Ishikawa (cell line): ENCODE data around the gene BCL2L12.

ENCODE experiments used
- CEBPB ChIP-seq: IDR thresholded peaks from 2 replicates; pipeline ENCODE4 v1.6.1; 2012
- CREB1 ChIP-seq: IDR thresholded peaks from 2 replicates; pipeline ENCODE4 v1.6.1; 2012; ENCODE audit warnings: low read depth
- EGR1 ChIP-seq: IDR thresholded peaks from 2 replicates; pipeline ENCODE4 v1.6.1; 2012
- EP300 ChIP-seq: IDR thresholded peaks from 2 replicates; pipeline ENCODE4 v1.6.1; 2012; ENCODE audit warnings: borderline replicate concordance
- FOXM1 ChIP-seq: IDR thresholded peaks from 2 replicates; pipeline ENCODE4 v1.6.1; 2012; ENCODE audit warnings: low read depth, borderline replicate concordance
- NFIC ChIP-seq: IDR thresholded peaks from 2 replicates; pipeline ENCODE4 v1.6.1; 2012
- RAD21 ChIP-seq: IDR thresholded peaks from 2 replicates; pipeline ENCODE4 v1.6.1; 2012; ENCODE audit warnings: low read depth
- TAF1 ChIP-seq: IDR thresholded peaks from 2 replicates; pipeline ENCODE4 v1.6.1; 2012; ENCODE audit warnings: low read depth, mild to moderate bottlenecking
- TCF12 ChIP-seq: IDR thresholded peaks from 2 replicates; pipeline ENCODE4 v1.6.1; 2012; ENCODE audit warnings: low read depth
- TEAD4 ChIP-seq: IDR thresholded peaks from 2 replicates; pipeline ENCODE4 v1.6.1; 2012
- YY1 ChIP-seq: IDR thresholded peaks from 2 replicates; pipeline ENCODE4 v1.6.1; 2012; ENCODE audit warnings: low read depth
- ZBTB7A ChIP-seq: IDR thresholded peaks from 2 replicates; pipeline ENCODE4 v1.6.1; 2012; ENCODE audit warnings: low read depth
- TF ChIP-seq, protein P1 (sequence below): IDR thresholded peaks from 2 replicates; pipeline ENCODE4 v1.6.1; 2012; ENCODE audit warnings: low read depth, mild to moderate bottlenecking
- TF ChIP-seq, protein P2 (sequence below): IDR thresholded peaks from 2 replicates; pipeline ENCODE4 v1.6.1; 2012
- TF ChIP-seq, protein P3 (sequence below): IDR thresholded peaks from 2 replicates; pipeline ENCODE4 v1.6.1; 2012

Gene BCL2L12

DNA sequence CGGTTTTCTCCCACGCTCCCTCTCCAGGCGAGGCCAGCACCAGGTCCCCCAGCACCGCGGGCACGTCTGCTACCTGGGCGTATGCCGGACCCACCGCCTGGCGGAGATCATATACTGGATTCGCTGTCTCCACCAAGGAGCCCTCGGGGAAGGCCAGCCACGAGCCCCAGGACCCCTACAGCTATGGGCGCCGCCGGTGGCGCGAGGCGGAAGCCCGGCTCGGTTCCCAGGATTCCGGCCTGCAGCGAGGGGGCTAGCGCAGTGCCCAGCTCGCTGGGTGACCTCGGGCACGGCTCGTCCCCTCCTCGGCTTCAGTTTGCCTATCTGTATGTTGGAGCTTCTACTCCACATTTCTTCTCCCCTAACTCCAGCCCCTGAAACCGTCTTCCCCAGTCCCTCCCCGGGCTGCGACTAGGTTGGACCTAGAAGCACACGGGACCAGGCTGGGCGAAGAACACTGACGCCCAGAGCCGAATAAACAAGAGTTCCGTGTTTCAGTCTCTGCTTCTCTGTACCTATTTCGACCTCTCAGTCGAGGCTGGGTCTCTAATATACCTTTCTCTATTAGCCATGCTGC, 24.4 kb downstream of the BCL2L12 start:
- TF ChIP-seq TCF12: no peak
- no peak for TF ChIP-seq EGR1
- TF ChIP-seq, protein P1, sequence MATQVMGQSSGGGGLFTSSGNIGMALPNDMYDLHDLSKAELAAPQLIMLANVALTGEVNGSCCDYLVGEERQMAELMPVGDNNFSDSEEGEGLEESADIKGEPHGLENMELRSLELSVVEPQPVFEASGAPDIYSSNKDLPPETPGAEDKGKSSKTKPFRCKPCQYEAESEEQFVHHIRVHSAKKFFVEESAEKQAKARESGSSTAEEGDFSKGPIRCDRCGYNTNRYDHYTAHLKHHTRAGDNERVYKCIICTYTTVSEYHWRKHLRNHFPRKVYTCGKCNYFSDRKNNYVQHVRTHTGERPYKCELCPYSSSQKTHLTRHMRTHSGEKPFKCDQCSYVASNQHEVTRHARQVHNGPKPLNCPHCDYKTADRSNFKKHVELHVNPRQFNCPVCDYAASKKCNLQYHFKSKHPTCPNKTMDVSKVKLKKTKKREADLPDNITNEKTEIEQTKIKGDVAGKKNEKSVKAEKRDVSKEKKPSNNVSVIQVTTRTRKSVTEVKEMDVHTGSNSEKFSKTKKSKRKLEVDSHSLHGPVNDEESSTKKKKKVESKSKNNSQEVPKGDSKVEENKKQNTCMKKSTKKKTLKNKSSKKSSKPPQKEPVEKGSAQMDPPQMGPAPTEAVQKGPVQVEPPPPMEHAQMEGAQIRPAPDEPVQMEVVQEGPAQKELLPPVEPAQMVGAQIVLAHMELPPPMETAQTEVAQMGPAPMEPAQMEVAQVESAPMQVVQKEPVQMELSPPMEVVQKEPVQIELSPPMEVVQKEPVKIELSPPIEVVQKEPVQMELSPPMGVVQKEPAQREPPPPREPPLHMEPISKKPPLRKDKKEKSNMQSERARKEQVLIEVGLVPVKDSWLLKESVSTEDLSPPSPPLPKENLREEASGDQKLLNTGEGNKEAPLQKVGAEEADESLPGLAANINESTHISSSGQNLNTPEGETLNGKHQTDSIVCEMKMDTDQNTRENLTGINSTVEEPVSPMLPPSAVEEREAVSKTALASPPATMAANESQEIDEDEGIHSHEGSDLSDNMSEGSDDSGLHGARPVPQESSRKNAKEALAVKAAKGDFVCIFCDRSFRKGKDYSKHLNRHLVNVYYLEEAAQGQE: no peak
- TF ChIP-seq CEBPB: no peak
- no peak for TF ChIP-seq EP300
- no peak for TF ChIP-seq YY1
- no peak for TF ChIP-seq ZBTB7A

DNA sequence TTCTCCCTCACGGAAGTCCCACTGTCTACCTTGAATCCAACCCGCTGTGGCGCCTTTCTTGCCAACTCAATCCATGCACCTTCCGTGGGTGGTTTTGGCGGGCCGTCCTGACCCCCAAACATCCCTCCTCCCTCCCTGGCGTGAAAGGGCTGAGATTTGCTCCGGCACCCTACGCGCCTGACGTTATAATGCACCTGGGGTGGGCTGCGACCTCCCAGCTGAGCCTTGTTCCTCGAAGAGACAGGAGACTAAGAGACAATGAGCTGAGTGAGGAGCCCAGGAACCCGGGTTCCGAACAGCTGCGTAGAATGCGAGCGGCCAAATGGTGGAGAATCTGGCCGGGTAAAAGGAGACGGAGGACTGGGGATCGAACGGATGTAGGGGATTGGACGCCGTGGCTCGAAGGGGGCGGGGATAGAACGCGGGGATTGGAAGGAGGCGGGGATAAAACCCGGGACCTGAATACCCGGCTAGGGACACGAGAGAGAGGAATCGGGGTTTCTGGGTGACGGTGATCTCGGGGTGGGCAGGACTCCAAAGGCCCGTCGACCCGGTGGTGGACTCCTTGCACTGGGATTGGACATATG, 25.0 kb downstream of the BCL2L12 start, which contains the start of gene CPT1C:
CPT1C (plus strand) TSS at position 461 of the 587 bp plus-strand sequence. CDS start 1,137 bp downstream, outside the sequence.
- TF ChIP-seq RAD21 (no peak), CEBPB (no peak), ZBTB7A (no peak), YY1 (no peak), EGR1 (no peak), TCF12 (no peak), FOXM1 (no peak), EP300 (no peak), CREB1 (no peak), TAF1 (no peak), TEAD4 (no peak), NFIC (no peak)
- TF ChIP-seq, protein P2, sequence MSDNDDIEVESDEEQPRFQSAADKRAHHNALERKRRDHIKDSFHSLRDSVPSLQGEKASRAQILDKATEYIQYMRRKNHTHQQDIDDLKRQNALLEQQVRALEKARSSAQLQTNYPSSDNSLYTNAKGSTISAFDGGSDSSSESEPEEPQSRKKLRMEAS: no peak
- TF ChIP-seq, protein P3, sequence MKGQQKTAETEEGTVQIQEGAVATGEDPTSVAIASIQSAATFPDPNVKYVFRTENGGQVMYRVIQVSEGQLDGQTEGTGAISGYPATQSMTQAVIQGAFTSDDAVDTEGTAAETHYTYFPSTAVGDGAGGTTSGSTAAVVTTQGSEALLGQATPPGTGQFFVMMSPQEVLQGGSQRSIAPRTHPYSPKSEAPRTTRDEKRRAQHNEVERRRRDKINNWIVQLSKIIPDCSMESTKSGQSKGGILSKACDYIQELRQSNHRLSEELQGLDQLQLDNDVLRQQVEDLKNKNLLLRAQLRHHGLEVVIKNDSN: no peak
- TF ChIP-seq, protein P1: no peak

DNA sequence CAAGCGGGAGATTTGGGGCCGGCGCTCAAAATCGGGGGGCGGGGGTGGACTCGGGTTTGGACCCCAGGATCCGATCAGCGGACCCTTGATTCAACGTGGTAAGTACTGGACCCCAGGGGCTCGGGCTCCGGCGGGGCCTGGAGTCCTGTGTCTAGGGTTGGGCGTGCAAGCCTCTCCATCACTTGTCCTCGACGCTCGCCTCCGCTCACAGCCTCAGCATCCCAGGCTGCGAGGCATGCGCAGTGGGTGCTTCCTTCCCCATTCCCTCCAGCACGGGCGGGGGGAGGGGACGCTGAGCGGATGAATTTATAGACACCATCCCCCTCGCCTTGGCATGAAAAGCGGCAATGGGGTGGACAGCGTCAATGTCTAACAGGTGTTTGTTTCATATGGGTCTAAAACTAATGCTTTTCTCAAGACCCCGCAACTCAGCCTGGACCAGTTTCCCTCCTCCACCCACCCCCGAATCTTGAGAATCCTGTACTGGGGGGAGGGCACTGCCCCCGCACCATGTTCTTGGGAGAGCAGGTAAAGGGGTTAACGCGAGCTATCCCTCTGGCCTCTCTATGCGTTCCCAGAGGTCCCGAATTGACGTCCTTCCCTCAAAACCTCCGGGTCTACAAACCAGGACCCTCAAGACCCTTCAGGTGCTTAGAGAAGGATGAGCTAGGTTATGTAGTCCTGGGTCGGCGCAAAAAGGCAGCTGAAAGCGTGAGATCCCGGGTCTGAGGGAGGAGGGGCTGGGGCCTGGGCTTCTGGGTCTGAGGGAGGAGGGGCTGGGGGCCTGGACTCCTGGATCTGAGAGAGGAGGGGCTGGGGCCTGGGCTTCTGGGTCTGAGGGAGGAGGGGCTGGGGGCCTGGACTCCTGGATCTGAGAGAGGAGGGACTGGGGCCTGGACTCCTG, 25.8 kb downstream of the BCL2L12 start:
- no peak for TF ChIP-seq TCF12
- TF ChIP-seq, protein P2: no peak

DNA sequence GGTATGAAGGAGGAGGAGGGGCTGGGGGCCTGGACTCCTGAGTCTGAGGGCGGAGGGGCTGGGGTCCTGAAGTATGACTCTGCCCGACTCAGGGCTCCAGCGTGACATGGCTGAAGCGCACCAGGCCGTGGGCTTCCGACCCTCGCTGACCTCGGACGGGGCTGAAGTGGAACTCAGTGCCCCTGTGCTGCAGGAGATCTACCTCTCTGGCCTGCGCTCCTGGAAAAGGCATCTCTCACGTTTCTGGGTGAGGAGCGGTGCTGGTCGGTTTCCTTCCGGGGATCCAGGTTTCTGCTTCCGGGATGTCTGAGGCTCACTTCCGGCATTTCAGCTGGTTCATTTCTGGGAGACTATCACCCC, 26.4 kb downstream of the BCL2L12 start:
- TF ChIP-seq YY1: no peak
- TF ChIP-seq, protein P1: no peak
- TF ChIP-seq, protein P2: no peak

DNA sequence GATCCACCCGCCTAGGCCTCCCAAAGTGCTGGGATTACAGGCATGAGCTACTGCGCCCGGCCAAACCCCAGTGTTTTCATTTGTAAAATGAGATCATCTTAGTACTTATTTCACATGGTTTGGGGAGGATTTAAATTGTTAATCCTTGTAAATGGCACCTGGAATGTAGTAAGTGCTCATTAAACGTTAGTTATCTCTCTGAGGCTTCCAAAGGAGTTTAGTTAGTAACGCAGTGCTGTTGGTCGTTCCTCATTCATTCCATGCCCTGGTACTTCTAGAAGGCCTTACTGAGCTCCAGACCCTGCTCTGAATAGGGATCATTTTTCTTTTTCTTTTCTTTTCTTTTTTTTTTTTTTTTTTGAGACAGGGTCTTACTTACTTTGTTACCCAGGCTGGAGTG, 30.4 kb downstream of the BCL2L12 start:
- no peak for TF ChIP-seq EGR1
- TF ChIP-seq CEBPB: no peak
- no peak for TF ChIP-seq EP300
- TF ChIP-seq, protein P2: no peak
- TF ChIP-seq NFIC: no peak
- TF ChIP-seq, protein P1: no peak
- no peak for TF ChIP-seq RAD21
- TF ChIP-seq, protein P3: no peak
- TF ChIP-seq TAF1: no peak
- no peak for TF ChIP-seq TEAD4
- TF ChIP-seq FOXM1: no peak
- TF ChIP-seq ZBTB7A: no peak
- no peak for TF ChIP-seq TCF12
- no peak for TF ChIP-seq CREB1
- no peak for TF ChIP-seq YY1
